ENCODE data around the gene KL. TPM values are rescaled to one million over a fixed set of nuclear protein-coding genes. Genes with fewer than 3 reads are reported as not detected.

KL gene
- total RNA-seq, 1 experiment from 2014 or later, result 0.28 TPM

DNA sequence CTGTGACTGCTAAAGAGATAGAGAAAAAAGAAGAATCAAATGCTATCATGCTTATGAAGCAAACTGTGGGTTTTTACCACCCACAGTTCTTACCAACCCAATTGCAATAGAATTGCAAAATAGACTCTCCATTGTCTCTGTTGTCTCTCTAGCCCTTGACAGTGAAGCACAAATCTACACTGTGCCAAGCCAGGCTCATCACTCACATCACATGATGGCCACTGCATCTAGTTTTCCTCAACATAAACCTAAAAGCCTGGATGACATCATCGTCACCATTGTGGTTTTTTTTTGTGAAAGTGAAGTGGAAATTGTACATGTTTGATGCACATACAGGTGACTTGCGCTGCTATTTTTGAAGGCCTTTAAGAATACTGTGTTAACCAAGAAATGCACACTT is 56.1 kb downstream of the KL start:
- no peak for DNase-seq (ENCODE audit: low read depth, low spot score)
- ChIA-PET POLR2A (no interaction called here), CTCF (no interaction called here)
- Histone ChIP-seq H3K4me1 (ENCODE audit: control insufficient read depth, insufficient read depth, low read length) (no peaks in the 10 kb centered on the region), H3K27me3 (ENCODE audit: control insufficient read depth, insufficient read depth, low read length) (no peaks in the 10 kb centered on the region), H3K27ac (ENCODE audit: low read length) (no peak overlapping the region), H3K9me3 (ENCODE audit: control insufficient read depth, insufficient read depth, low read depth, low read length) (no peaks in the 10 kb centered on the region), H3K36me3 (ENCODE audit: control insufficient read depth, insufficient read depth, low read length) (no peaks in the 10 kb centered on the region), H3K4me3 (ENCODE audit: low read depth in 2 of 2, low read length in 2 of 2) (no peak overlapping the region)
- TF ChIP-seq POLR2AphosphoS5 (IDR thresholded peaks at IDR 0.05; ENCODE audit: low read depth, low read length) (no peak), TCF7L2 (IDR thresholded peaks at IDR 0.05; ENCODE audit: low read depth, low read length) (no peak), SIN3A (IDR thresholded peaks at IDR 0.05; ENCODE audit: borderline replicate concordance, insufficient read depth, low read depth, low read length) (no peak)
- TF ChIP-seq, protein P1, sequence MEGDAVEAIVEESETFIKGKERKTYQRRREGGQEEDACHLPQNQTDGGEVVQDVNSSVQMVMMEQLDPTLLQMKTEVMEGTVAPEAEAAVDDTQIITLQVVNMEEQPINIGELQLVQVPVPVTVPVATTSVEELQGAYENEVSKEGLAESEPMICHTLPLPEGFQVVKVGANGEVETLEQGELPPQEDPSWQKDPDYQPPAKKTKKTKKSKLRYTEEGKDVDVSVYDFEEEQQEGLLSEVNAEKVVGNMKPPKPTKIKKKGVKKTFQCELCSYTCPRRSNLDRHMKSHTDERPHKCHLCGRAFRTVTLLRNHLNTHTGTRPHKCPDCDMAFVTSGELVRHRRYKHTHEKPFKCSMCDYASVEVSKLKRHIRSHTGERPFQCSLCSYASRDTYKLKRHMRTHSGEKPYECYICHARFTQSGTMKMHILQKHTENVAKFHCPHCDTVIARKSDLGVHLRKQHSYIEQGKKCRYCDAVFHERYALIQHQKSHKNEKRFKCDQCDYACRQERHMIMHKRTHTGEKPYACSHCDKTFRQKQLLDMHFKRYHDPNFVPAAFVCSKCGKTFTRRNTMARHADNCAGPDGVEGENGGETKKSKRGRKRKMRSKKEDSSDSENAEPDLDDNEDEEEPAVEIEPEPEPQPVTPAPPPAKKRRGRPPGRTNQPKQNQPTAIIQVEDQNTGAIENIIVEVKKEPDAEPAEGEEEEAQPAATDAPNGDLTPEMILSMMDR (IDR thresholded peaks at IDR 0.05), result no peak
- TF ChIP-seq, protein P2, sequence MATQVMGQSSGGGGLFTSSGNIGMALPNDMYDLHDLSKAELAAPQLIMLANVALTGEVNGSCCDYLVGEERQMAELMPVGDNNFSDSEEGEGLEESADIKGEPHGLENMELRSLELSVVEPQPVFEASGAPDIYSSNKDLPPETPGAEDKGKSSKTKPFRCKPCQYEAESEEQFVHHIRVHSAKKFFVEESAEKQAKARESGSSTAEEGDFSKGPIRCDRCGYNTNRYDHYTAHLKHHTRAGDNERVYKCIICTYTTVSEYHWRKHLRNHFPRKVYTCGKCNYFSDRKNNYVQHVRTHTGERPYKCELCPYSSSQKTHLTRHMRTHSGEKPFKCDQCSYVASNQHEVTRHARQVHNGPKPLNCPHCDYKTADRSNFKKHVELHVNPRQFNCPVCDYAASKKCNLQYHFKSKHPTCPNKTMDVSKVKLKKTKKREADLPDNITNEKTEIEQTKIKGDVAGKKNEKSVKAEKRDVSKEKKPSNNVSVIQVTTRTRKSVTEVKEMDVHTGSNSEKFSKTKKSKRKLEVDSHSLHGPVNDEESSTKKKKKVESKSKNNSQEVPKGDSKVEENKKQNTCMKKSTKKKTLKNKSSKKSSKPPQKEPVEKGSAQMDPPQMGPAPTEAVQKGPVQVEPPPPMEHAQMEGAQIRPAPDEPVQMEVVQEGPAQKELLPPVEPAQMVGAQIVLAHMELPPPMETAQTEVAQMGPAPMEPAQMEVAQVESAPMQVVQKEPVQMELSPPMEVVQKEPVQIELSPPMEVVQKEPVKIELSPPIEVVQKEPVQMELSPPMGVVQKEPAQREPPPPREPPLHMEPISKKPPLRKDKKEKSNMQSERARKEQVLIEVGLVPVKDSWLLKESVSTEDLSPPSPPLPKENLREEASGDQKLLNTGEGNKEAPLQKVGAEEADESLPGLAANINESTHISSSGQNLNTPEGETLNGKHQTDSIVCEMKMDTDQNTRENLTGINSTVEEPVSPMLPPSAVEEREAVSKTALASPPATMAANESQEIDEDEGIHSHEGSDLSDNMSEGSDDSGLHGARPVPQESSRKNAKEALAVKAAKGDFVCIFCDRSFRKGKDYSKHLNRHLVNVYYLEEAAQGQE (IDR thresholded peaks at IDR 0.05; ENCODE audit: insufficient read depth in 1 of 2, low read depth in 2 of 2, low read length in 1 of 2), result no peak
- in situ Hi-C loops (cut with HindIII; ENCODE audit: low pct_unique_long_range_greater_than_20kb, low sequenced_read_pairs) (no loop called here), intact Hi-C loops (cut with micrococcal nuclease; ENCODE audit: unreplicated experiment) (no loop called here)
- no peak for ATAC-seq
- BruUV-seq (replicated peaks), result no TSS peak

- ATAC-seq (no peak), DNase-seq (ENCODE audit: low read depth, low spot score) (no peak)
- BruUV-seq (replicated peaks), result no TSS peak
- Histone ChIP-seq H3K36me3 (ENCODE audit: control insufficient read depth, insufficient read depth, low read length) (no peaks in the 10 kb centered on the region), H3K27ac (ENCODE audit: low read length) (no peak overlapping the region), H3K9me3 (ENCODE audit: control insufficient read depth, insufficient read depth, low read depth, low read length) (no peaks in the 10 kb centered on the region), H3K27me3 (ENCODE audit: control insufficient read depth, insufficient read depth, low read length) (no peaks in the 10 kb centered on the region), H3K4me3 (ENCODE audit: low read depth in 2 of 2, low read length in 2 of 2) (no peak overlapping the region), H3K4me1 (ENCODE audit: control insufficient read depth, insufficient read depth, low read length) (no peaks in the 10 kb centered on the region)
- in situ Hi-C loops (cut with HindIII; ENCODE audit: low pct_unique_long_range_greater_than_20kb, low sequenced_read_pairs) (no loop called here), intact Hi-C loops (cut with micrococcal nuclease; ENCODE audit: unreplicated experiment) (no loop called here)
- TF ChIP-seq SIN3A (IDR thresholded peaks at IDR 0.05; ENCODE audit: borderline replicate concordance, insufficient read depth, low read depth, low read length), result no peak
- TF ChIP-seq, protein P2 (IDR thresholded peaks at IDR 0.05; ENCODE audit: insufficient read depth in 1 of 2, low read depth in 2 of 2, low read length in 1 of 2), result no peak
- TF ChIP-seq, protein P1 (IDR thresholded peaks at IDR 0.05), result no peak
- ChIA-PET POLR2A (no interaction called here), CTCF (no interaction called here)
These were observed 56.5 kb downstream of the KL start for GRCh38 chr13:33072759-33073158.

Measured in Panc1 (cell line).